GM18526 (cell line): ENCODE measurements around the gene COLGALT1.

Source experiments
- POLR2A ChIP-seq: IDR thresholded peaks from 3 replicates; pipeline ENCODE4 v1.6.1; 2011; ENCODE audit not compliant: insufficient read length; ENCODE audit errors: extremely low read depth

COLGALT1 gene

GRCh38 chr19:17575871-17576757 is 20.7 kb downstream of the COLGALT1 start:
- no peak for TF ChIP-seq POLR2A

GRCh38 chr19:17576758-17577456 is 21.5 kb downstream of the COLGALT1 start:
- TF ChIP-seq POLR2A = no peak

GRCh38 chr19:17577457-17578097 is 22.1 kb downstream of the COLGALT1 start:
- TF ChIP-seq POLR2A = no peak

DNA sequence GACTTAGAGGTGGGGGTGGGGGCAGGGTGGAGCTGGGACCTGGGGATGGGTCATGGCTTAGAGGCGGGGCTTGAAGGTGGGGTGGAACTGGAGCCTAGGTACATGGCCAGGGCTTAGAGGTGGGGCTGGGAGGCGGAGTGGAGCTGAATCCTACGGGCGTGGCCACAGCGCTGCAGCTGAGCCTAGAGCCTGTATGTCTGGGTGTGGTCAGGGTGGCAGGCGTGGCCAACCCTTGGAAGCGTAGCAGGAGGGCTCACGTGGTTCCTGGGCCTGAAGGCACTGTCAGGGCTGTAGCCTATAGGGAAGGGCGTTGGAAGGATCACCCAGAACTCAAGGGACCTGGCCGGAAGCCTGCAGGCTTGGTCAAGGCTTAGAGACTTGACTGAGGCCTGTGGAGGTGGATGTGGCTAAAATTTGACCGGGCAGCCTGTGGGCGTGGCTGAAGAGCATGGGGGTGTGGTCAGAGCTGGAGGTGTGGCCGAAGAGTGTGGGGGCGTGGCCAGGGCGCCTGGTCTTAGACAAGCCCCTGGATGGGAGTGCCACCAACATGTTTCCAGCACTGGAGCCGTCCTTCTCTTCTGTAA is 24.3 kb downstream of the COLGALT1 start:
- no peak for TF ChIP-seq POLR2A

DNA sequence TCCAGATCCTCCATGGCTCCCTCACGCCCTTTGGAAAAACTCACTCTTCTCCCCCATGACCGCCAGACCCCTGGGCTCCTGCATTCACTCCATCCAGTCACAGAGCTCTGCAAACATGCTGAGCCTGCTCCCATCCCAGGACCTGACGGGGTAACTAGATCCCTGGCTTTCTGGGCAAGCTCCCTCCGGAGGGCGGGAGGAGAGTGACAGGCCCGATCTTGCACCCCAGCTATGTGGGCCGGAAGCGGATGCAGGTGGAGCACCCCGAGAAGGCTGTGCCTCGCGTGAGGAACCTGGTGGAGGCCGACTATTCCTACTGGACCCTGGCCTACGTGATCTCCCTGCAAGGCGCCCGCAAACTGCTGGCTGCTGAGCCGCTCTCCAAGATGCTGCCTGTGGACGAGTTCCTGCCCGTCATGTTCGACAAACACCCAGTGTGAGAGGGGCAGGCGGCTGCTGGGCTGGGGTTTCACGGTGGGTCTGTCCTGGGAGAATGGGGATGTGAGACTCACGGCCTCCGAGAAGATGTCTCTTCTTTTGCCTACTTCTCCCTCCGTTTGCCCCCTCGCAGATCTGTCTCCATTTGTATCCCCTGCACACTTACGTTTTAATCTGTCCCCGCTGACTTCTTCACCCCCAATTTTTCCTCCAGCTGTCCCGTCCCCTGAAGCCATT is 25.2 kb downstream of the COLGALT1 start:
- no peak for TF ChIP-seq POLR2A

DNA sequence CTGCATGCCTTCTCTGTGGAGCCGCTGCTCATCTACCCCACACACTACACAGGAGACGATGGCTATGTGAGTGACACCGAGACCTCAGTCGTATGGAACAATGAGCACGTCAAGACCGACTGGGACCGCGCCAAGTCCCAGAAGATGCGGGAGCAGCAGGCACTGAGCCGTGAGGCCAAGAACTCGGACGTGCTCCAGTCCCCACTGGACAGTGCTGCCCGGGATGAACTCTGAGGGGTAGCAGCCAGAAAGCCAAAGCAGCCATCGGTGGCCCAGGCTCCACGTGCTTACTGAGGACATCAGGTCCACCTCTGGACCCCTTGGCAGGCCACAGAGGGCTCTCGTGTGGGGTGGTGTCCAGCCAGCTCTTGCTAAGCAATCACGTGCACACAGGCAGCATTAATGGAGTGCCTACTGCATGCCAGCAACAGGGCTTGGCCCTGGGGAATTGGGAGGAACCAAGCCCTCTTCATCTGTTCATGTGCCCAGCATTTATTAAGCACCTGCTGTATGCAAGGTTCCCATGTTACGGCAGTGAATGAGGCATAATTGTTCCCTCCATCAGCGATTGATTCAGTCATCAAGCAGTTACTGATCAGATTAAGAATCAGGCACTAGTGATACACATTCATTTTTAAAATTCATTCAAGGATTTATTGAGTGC is 25.9 kb downstream of the COLGALT1 start:
- no peak for TF ChIP-seq POLR2A

DNA sequence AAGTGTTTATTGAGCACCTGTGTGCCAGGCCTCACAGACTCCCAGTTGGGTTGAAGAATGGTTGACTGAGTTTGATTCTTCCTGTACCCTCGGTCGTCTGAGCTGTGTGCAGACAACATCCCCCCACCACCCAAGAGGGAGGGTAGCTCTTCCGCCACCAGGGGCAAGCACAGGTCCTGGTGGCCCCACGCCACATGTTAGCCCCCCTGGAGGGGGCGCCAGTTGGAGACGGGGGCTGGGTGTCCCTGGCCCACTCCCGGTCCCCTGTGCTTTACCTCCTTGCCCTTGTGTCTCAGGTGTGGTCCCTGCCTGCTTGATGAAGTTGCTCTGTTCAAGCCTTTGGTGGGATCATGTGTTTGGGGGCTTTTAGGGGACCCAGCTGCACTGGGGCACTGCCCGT is 27.2 kb downstream of the COLGALT1 start:
- no peak for TF ChIP-seq POLR2A

GRCh38 chr19:17584132-17584531 is 28.7 kb downstream of the COLGALT1 start:
- no peak for TF ChIP-seq POLR2A

DNA sequence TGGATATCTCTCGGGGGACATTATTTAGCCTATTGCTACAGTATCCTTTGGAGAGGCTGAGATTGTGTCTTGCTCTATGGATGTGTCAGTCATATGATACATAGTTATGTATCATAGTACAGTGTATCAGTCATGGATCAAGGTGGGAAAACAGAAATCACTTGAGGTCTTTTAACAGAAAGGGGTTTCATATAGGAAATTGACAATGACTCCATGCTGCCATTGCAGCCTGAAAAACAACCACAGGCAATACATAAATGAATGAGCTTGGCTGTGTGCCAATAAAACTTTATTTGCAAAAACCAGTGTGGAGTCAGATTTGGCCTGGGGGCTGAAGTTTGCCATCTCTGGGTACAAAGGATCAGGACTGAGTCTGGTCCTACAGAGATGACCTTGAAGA is 35.4 kb downstream of the COLGALT1 start:
- TF ChIP-seq POLR2A = no peak

- TF ChIP-seq POLR2A = no peak
Measured at GRCh38 chr19:17598953-17599352, 43.5 kb downstream of the COLGALT1 start.

DNA sequence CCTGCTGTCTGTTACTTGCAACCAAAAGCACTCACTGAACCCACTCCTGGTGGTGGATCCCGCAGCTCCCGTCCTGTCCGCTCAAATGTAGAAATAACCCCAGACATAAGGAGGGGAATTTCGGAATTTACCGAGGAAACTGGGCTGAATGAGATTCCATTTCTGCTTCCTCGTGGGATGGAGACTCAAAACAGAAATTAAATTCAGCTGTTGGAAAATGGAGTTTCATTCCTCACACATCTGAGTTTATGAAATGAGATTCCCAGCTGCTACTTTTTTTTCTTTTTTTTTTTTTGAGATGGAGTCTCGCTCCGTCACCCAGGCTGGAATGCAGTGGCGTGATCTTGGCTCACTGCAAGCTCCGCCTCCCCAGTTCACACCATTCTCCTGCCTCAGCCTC is 44.3 kb downstream of the COLGALT1 start:
- TF ChIP-seq POLR2A = no peak

GRCh38 chr19:17601683-17602082 is 46.2 kb downstream of the COLGALT1 start:
- TF ChIP-seq POLR2A = no peak

DNA sequence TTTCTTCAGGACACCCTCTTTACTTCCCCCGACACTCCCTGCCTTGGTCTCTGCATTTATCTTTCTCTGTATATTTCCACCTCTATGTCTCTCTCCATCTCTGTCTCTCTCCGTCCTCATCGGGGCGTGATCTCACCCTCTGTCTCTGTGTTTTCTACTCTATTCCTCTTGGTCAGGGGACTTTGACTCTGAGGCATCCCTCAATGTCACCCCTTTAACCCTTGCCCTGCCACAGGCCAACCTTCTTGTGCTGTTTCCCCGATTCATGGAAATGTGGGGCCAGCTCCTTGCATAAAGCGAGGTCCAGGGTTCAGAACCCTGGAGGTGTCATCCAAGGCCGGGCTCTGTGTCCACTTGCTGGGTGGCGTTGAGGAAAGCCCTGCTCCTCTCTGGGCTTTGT is 46.8 kb downstream of the COLGALT1 start:
- TF ChIP-seq POLR2A = no peak

GRCh38 chr19:17602872-17603510 is 47.5 kb downstream of the COLGALT1 start:
- no peak for TF ChIP-seq POLR2A
